Endothelial cell of umbilical vein (primary cell): ENCODE measurements around the gene FSIP1. TPM values are rescaled to one million over a fixed set of nuclear protein-coding genes. Genes with fewer than 3 reads are reported as not detected.

ENCODE experiments used
- BruUV-seq: library from RNA; stranded (reverse); fragments of 400-500 nt; replicated peaks from 2 replicates; lab custom pipeline; 2021; lab: Mats Ljungman, UMichigan
- CTCF ChIA-PET: fragments of 300-600, 350-600 bp; sonication (Branson Sonifier 250); formaldehyde crosslinking; loops from one replicate; lab custom pipeline; 2021; ENCODE audit warnings: antibody characterized with exemption, inconsistent platforms; lab: Charles Lee
- POLR2A ChIA-PET: fragments of 300-600, 350-600 bp; sonication (Branson Sonifier 250); formaldehyde crosslinking; loops from one replicate; lab custom pipeline; 2021; ENCODE audit warnings: antibody characterized with exemption, inconsistent platforms; lab: Charles Lee
- DNase-seq: peaks from one replicate; pipeline ENCODE4 v3.0.0-alpha.2; 2011; ENCODE audit warnings: low read depth, low spot score
- FAIRE-seq: peaks from 2 replicates; lab custom pipeline; 2011; peaks lifted over from hg19 to GRCh38; lab: Jason Lieb, UNC
- H2AFZ ChIP-seq: 2 replicates; pipeline ENCODE4 v1.6.0; 2012; ENCODE audit warnings: low read depth, low read length, control low read depth, inconsistent platforms
- H3K27ac ChIP-seq: 2 replicates; pipeline ENCODE4 v1.5.1; 2011; ENCODE audit warnings: low read depth, mild to moderate bottlenecking, control low read depth, low read length, moderate library complexity; ENCODE audit not compliant: insufficient read depth
- H3K27me3 ChIP-seq, 2 experiments: 2 replicates each; pipeline versions ENCODE4 v1.6.0 to v1.6.1; 2011; ENCODE audit warnings: low read length in 2 of 2, mixed read lengths in 1 of 2; ENCODE audit not compliant: control insufficient read depth in 2 of 2, insufficient read depth in 2 of 2
- H3K36me3 ChIP-seq, 2 experiments: 2 replicates in 1 of 2; 3 replicates in 1 of 2; pipeline ENCODE4 v1.5.1; 2011; ENCODE audit warnings: low read length in 2 of 2, mild to moderate bottlenecking in 1 of 2, moderate library complexity in 1 of 2; ENCODE audit not compliant: control insufficient read depth in 2 of 2, insufficient read depth in 2 of 2; ENCODE audit errors: extremely low read depth in 1 of 2
- H3K4me1 ChIP-seq: 3 replicates; pipeline ENCODE4 v1.5.1; 2011; ENCODE audit warnings: mild to moderate bottlenecking, low read length; ENCODE audit not compliant: control insufficient read depth, insufficient read depth; ENCODE audit errors: extremely low read depth
- H3K4me2 ChIP-seq: 2 replicates; pipeline ENCODE4 v1.6.1; 2011; ENCODE audit warnings: low read length, control low read depth, mixed read lengths; ENCODE audit not compliant: insufficient read depth
- H3K4me3 ChIP-seq, 3 experiments: fragments of 200-600 bp in 1 of 3; sonication (generic), shearing (Covaris generic) in 1 of 3; replicated peaks in 1 of 3; 2 replicates each; pipeline ENCODE4 v1.5.1; 2011 to 2016; ENCODE audit warnings: control low read depth in 3 of 3, low read length in 3 of 3, mild to moderate bottlenecking in 2 of 3, inconsistent platforms in 1 of 3, low read depth in 1 of 3, moderate library complexity in 1 of 3; ENCODE audit not compliant: insufficient read depth in 1 of 3
- H3K79me2 ChIP-seq: 2 replicates; pipeline ENCODE4 v1.6.0; 2012; ENCODE audit warnings: low read length, inconsistent platforms; ENCODE audit not compliant: control insufficient read depth, insufficient read depth
- H3K9ac ChIP-seq: replicated peaks from 2 replicates; pipeline ENCODE3; 2011; ENCODE audit warnings: low read length, control low read depth; ENCODE audit not compliant: insufficient read depth; ENCODE audit errors: extremely low read depth
- H3K9me1 ChIP-seq: replicated peaks from 3 replicates; pipeline ENCODE4 v1.6.0; 2011; ENCODE audit warnings: mild to moderate bottlenecking, low read length; ENCODE audit not compliant: control insufficient read depth, insufficient read depth; ENCODE audit errors: extremely low read depth
- H3K9me3 ChIP-seq: replicated peaks from 2 replicates; pipeline ENCODE4 v1.5.1; 2012; ENCODE audit warnings: low read length, inconsistent platforms; ENCODE audit not compliant: control insufficient read depth, insufficient read depth
- H4K20me1 ChIP-seq: replicated peaks from 2 replicates; pipeline ENCODE3; 2011; ENCODE audit warnings: mild to moderate bottlenecking, low read length; ENCODE audit not compliant: control insufficient read depth, insufficient read depth; ENCODE audit errors: extremely low read depth
- EZH2 ChIP-seq: IDR thresholded peaks from 2 replicates; pipeline ENCODE4 v1.6.1; 2012; ENCODE audit warnings: borderline replicate concordance, low read depth, mild to moderate bottlenecking, moderate library complexity, low read length, inconsistent platforms; ENCODE audit not compliant: severe bottlenecking
- FOS ChIP-seq: IDR thresholded peaks from 2 replicates; pipeline ENCODE4 v1.6.1; 2011; ENCODE audit warnings: mild to moderate bottlenecking, low read length, moderate library complexity, borderline replicate concordance; ENCODE audit not compliant: insufficient read depth
- GATA2 ChIP-seq: IDR thresholded peaks from 2 replicates; pipeline ENCODE4 v1.7.0; 2011; ENCODE audit warnings: low read depth, mild to moderate bottlenecking, moderate library complexity, mixed read lengths, low read length; ENCODE audit not compliant: insufficient read length, insufficient read depth
- JUN ChIP-seq: IDR thresholded peaks from 2 replicates; pipeline ENCODE4 v1.6.1; 2011; ENCODE audit warnings: borderline replicate concordance, low read depth; ENCODE audit not compliant: insufficient read length, insufficient read depth
- MYC ChIP-seq: IDR thresholded peaks from one replicate; pipeline ENCODE4 v1.6.1; 2011; ENCODE audit warnings: mild to moderate bottlenecking, low read depth, low read length
- POLR2A ChIP-seq: IDR thresholded peaks from 2 replicates; pipeline ENCODE4 v1.6.1; 2012; ENCODE audit warnings: low read depth, mild to moderate bottlenecking, control low read depth, low read length
- POLR2AphosphoS5 ChIP-seq: IDR thresholded peaks from 2 replicates; pipeline ENCODE4 v1.6.1; 2012; ENCODE audit warnings: low read depth, mild to moderate bottlenecking, control low read depth, low read length, moderate library complexity; ENCODE audit not compliant: insufficient read depth
- dilution Hi-C: fragments of 300-500 bp; cut with MboI; formaldehyde crosslinking; loops from one replicate; pipeline ENCODE4 v1.15.0; 2019; ENCODE audit warnings: low sequenced_read_pairs; ENCODE audit not compliant: extremely low pct_ligation_motif_present
- intact Hi-C: fragments of 100-400 bp; cut with micrococcal nuclease; formaldehyde crosslinking; loops from one replicate; pipeline ENCODE4 v1.10.0; 2022
- polyA plus RNA-seq, 4 experiments: library from polyadenylated mRNA; depleted of rRNA in 3 of 4; stranded (reverse) in 3 of 4; unstranded in 1 of 4; fragments of >200 nt; gene quantifications; 2 replicates each; pipeline versions ENCODE4 v1.2.1 to v1.2.3, GENCODE V29; 2011 to 2012; ENCODE audit warnings: missing spikeins in 1 of 4
- total RNA-seq: library from RNA; stranded (reverse); gene quantifications from 2 replicates; pipeline ENCODE4 v1.2.3, GENCODE V29; 2021
- TF ChIP-seq, protein P1 (sequence below), 2 donors: IDR thresholded peaks; 1 replicate in 1 of 2; 2 replicates in 1 of 2; pipeline ENCODE4 v1.5.1; 2011; ENCODE audit warnings: low read length in 2 of 2, mild to moderate bottlenecking in 2 of 2, moderate library complexity in 2 of 2, control low read depth in 1 of 2, inconsistent platforms in 1 of 2, low read depth in 1 of 2; ENCODE audit not compliant: insufficient read depth in 1 of 2; ENCODE audit errors: extremely low read depth in 1 of 2
- TF ChIP-seq, protein P2 (sequence below): IDR thresholded peaks from 2 replicates; pipeline ENCODE4 v1.6.1; 2011; ENCODE audit not compliant: insufficient read depth, insufficient read length

Gene FSIP1
- total and polyA plus RNA-seq, 2 donors (not counting 3 experiments of a cell fraction or from before 2014, with no cell fraction given) = 0.23 to 1.1 TPM

DNA sequence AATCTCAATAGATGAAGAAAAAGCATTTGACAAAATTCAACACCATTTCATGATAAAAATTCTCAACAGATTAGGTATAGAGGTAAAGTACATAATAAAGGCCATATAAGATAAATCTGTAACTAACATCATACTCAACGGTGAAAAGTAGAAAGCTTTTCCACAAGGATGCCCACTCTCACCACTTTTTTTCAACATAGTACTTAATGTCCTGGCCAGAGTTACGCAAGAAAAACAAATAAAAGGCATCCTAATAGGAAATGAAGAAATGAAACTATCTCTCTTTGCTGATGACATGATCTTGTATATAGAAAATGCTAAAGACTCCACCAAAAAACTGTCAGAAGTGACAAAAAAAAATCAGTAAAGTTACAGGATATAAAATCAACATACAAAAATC is 168.8 kb downstream of the FSIP1 start:
- CTCF ChIA-PET = interaction anchor here (4.1 kb wide), 1 partner anchor 143 kb away, joined by 16 read pairs; no protein-coding TSS in a partner anchor
- TF ChIP-seq FOS (no peak), JUN (no peak), EZH2 (no peak), POLR2A (no peak)
- TF ChIP-seq, protein P1, sequence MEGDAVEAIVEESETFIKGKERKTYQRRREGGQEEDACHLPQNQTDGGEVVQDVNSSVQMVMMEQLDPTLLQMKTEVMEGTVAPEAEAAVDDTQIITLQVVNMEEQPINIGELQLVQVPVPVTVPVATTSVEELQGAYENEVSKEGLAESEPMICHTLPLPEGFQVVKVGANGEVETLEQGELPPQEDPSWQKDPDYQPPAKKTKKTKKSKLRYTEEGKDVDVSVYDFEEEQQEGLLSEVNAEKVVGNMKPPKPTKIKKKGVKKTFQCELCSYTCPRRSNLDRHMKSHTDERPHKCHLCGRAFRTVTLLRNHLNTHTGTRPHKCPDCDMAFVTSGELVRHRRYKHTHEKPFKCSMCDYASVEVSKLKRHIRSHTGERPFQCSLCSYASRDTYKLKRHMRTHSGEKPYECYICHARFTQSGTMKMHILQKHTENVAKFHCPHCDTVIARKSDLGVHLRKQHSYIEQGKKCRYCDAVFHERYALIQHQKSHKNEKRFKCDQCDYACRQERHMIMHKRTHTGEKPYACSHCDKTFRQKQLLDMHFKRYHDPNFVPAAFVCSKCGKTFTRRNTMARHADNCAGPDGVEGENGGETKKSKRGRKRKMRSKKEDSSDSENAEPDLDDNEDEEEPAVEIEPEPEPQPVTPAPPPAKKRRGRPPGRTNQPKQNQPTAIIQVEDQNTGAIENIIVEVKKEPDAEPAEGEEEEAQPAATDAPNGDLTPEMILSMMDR (IDR thresholded peaks at IDR 0.05; ENCODE audit: extremely low read depth in 1 of 2, insufficient read depth in 1 of 2, low read depth in 1 of 2, low read length in 2 of 2) = no peak
- Histone ChIP-seq H3K4me3 (no peak overlapping the region), H3K4me1 (peaks cover 10% of the 10 kb centered on the region), H3K9me3 (no peaks in the 10 kb centered on the region), H2AFZ (no peak overlapping the region), H3K27ac (no peak overlapping the region), H3K36me3 (no peaks in the 10 kb centered on the region), H3K9ac (no peak overlapping the region), H3K9me1 (no peaks in the 10 kb centered on the region), H3K4me2 (no peak overlapping the region), H3K27me3 (no peaks in the 10 kb centered on the region), H3K79me2 (no peaks in the 10 kb centered on the region), H4K20me1 (no peaks in the 10 kb centered on the region)
- dilution Hi-C loops = no loop called here
- DNase-seq = no peak
- intact Hi-C loops = no loop called here
- FAIRE-seq = no peak
- BruUV-seq = no TSS peak
- POLR2A ChIA-PET = no interaction called here

DNA sequence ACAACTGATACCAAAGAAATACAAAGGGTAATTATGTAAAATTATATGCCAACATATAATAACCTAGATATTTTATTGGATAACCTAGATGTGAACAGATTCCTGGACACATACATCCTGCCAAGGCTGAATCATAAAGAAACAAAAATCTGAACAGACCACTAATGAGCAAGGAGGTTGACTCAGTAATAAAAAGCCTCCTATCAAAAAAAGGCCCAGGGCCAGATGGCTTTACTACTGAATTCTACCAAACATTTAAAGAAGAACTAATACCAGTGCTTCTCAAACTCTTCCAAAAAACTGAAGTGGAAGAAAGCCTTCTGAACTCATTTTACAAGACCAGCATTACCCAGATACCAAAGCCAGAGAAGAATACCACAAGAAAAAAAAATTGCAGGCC is 169.4 kb downstream of the FSIP1 start:
- TF ChIP-seq JUN (no peak), EZH2 (no peak), POLR2A (no peak), POLR2AphosphoS5 (no peak), GATA2 (no peak), FOS (no peak), MYC (no peak)
- TF ChIP-seq, protein P2, sequence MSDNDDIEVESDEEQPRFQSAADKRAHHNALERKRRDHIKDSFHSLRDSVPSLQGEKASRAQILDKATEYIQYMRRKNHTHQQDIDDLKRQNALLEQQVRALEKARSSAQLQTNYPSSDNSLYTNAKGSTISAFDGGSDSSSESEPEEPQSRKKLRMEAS = no peak
- TF ChIP-seq, protein P1 (IDR thresholded peaks at IDR 0.05; ENCODE audit: extremely low read depth in 1 of 2, insufficient read depth in 1 of 2, low read depth in 1 of 2, low read length in 2 of 2) = no peak
- no peaks in the 10 kb centered on the region for H3K36me3 ChIP-seq
- H3K27me3 ChIP-seq = no peaks in the 10 kb centered on the region
- no TSS peak for BruUV-seq
- no peak overlapping the region for H2AFZ ChIP-seq
- DNase-seq = no peak
- POLR2A ChIA-PET = no interaction called here
- dilution Hi-C loops = no loop called here
- H4K20me1 ChIP-seq = no peaks in the 10 kb centered on the region
- no peak for FAIRE-seq
- no peaks in the 10 kb centered on the region for H3K79me2 ChIP-seq
- no peaks in the 10 kb centered on the region for H3K9me3 ChIP-seq
- no peak overlapping the region for H3K4me2 ChIP-seq
- H3K4me3 ChIP-seq = no peak overlapping the region
- H3K9me1 ChIP-seq = no peaks in the 10 kb centered on the region
- peaks cover 10% of the 10 kb centered on the region for H3K4me1 ChIP-seq
- no peak overlapping the region for H3K27ac ChIP-seq
- intact Hi-C loops = no loop called here
- H3K9ac ChIP-seq = no peak overlapping the region
- CTCF ChIA-PET = interaction anchor here (0.7 to 4.1 kb wide), 4 partner anchors 12 to 144 kb away, joined by 3 to 16 read pairs (median 7); no protein-coding TSS in a partner anchor
